ENCODE data around the gene NEUROG1. TPM values are rescaled to one million over a fixed set of nuclear protein-coding genes. Genes with fewer than 3 reads are reported as not detected.

The NEUROG1 gene
- total RNA-seq, 1 donor from 2014 or later = 0.04 TPM

DNA sequence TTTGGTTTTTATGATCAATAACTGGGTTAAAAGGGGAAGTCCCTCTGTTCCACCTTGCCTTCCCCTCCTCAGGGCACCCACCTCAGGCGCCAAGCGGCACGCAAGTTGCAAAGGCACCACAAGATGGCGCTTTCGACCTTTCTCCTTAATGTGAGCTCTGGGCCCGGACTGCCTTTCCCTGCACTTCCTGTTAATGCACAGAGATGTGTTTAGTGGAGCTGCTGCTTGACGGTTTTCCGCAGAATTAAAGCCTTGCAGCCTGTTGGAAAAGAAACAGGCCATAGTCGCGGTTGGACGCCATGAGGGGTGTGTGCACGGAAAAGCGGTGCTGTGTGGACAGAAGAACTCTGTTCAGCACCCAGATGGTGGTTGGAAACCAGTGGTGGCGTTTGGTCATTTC lies 25.1 kb upstream of the NEUROG1 start:
- Histone ChIP-seq H3K27me3 (ENCODE audit: control insufficient read depth, insufficient read depth, low read length) (peaks cover 23% of the 10 kb centered on the region), H3K36me3 (ENCODE audit: control insufficient read depth, insufficient read depth, low read length) (no peaks in the 10 kb centered on the region), H3K4me3 (ENCODE audit: low read depth, low read length) (no peak overlapping the region)
- TF ChIP-seq, protein P1, sequence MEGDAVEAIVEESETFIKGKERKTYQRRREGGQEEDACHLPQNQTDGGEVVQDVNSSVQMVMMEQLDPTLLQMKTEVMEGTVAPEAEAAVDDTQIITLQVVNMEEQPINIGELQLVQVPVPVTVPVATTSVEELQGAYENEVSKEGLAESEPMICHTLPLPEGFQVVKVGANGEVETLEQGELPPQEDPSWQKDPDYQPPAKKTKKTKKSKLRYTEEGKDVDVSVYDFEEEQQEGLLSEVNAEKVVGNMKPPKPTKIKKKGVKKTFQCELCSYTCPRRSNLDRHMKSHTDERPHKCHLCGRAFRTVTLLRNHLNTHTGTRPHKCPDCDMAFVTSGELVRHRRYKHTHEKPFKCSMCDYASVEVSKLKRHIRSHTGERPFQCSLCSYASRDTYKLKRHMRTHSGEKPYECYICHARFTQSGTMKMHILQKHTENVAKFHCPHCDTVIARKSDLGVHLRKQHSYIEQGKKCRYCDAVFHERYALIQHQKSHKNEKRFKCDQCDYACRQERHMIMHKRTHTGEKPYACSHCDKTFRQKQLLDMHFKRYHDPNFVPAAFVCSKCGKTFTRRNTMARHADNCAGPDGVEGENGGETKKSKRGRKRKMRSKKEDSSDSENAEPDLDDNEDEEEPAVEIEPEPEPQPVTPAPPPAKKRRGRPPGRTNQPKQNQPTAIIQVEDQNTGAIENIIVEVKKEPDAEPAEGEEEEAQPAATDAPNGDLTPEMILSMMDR (IDR thresholded peaks at IDR 0.05; ENCODE audit: insufficient read depth, low read length, poor library complexity, severe bottlenecking) = peak; percentile 87
- no peak for DNase-seq (ENCODE audit: low read depth)

DNA sequence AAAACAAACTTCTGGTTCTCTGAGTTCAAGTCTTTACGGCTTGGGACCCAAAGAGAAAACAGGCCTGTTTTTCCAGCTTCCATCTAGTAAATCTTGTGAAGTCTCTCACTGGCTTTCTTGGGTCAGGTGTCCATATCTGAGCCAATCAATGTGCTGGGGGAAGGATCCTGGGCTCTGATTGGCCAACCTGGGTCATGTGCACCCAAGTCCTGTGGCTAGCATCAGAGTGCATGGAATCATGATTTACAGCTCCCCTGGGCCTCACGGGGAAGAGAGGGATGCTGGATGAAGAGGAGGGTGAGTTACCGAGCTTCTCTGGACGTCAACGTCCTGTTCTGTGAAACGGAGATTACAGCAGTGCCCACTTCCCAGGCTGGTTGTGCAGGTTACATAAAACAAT lies 23.6 kb upstream of the NEUROG1 start:
- Histone ChIP-seq H3K36me3 (ENCODE audit: control insufficient read depth, insufficient read depth, low read length) (no peaks in the 10 kb centered on the region), H3K4me3 (ENCODE audit: low read depth, low read length) (no peak overlapping the region), H3K27me3 (ENCODE audit: control insufficient read depth, insufficient read depth, low read length) (peaks cover 24% of the 10 kb centered on the region)
- TF ChIP-seq, protein P1 (IDR thresholded peaks at IDR 0.05; ENCODE audit: insufficient read depth, low read length, poor library complexity, severe bottlenecking) = no peak
- DNase-seq (ENCODE audit: low read depth) = no peak

DNA sequence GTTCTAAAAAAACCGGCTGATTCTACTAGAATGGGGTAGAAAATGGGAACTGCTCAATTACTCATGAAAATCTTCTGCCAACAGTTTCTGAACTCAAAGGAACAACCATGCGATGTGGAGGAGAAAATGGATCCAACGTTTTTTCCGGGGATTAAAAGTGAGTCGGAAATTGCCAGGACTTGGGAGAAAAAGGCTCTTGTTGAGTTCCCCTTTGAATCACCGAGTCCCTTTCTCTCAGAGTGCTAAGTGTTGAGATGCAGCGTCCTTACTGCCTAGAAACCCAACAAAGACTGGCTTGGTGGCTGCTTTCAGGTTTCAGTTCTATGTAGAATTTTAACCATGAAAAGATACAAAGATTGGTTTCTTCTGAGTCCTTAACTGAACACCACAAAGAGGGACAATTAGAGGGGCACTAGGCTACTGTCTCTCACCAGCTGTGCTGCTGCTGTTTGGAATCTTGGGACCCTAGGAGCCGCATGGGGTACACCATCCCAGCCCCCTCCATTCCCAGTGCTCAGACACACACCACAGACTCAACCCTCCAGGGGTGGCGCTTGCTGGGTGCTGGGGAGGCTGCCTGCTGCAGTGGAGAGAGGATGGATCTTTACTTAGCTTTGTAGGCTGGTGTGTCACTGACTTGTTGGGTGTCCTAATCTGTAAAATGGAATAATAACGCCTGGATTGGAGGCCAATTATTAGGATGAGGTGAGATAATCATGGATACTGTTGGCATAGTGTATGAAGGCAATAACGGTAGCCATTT lies 21.5 kb upstream of the NEUROG1 start:
- TF ChIP-seq, protein P1 (IDR thresholded peaks at IDR 0.05; ENCODE audit: insufficient read depth, low read length, poor library complexity, severe bottlenecking) = no peak
- no peaks in the 10 kb centered on the region for H3K36me3 ChIP-seq (ENCODE audit: control insufficient read depth, insufficient read depth, low read length)
- H3K4me3 ChIP-seq (ENCODE audit: low read depth, low read length) = no peak overlapping the region
- H3K27me3 ChIP-seq (ENCODE audit: control insufficient read depth, insufficient read depth, low read length) = peaks cover 32% of the 10 kb centered on the region
- no peak for DNase-seq (ENCODE audit: low read depth)

DNA sequence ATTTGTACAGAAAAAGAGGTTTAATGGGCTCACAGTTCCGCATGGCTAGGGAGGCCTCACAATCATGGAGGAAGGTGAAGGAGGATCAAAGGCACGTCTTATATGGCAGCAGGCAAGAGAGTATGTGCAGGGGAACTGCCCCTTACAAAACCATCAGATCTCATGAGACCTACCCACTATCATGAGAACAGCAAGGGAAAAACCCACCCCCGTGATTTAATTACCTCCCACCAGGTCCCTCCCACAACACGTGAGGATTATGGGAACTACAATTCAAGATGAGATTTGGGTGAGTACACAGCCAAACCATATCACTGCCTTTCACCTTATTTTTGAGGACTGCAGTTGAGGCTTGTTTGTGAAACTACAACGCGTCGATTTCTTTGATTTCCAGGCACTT lies 20.9 kb upstream of the NEUROG1 start:
- peaks cover 32% of the 10 kb centered on the region for H3K27me3 ChIP-seq (ENCODE audit: control insufficient read depth, insufficient read depth, low read length)
- TF ChIP-seq, protein P1 (IDR thresholded peaks at IDR 0.05; ENCODE audit: insufficient read depth, low read length, poor library complexity, severe bottlenecking) = no peak
- DNase-seq (ENCODE audit: low read depth) = no peak
- H3K4me3 ChIP-seq (ENCODE audit: low read depth, low read length) = no peak overlapping the region
- no peaks in the 10 kb centered on the region for H3K36me3 ChIP-seq (ENCODE audit: control insufficient read depth, insufficient read depth, low read length)

DNA sequence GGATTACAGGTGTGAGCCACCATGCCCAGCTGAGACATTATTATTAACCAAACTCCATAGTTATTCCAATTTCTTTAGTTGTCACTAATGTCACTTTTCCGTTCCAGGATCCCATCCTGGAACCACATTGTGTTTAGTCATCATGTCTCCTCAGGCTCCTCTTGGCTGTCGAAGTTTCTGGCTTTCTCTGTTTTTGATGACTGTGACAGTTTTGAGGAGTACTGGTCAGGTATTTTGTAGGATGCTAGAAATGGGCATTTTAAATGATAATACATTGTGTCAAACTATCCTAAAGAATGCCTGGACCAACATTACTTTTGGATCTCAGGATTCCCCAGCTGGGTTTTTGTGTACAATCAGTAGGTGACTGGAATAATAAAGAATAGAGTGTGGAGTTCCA lies 19.8 kb upstream of the NEUROG1 start:
- H3K4me3 ChIP-seq (ENCODE audit: low read depth, low read length) = no peak overlapping the region
- TF ChIP-seq, protein P1 (IDR thresholded peaks at IDR 0.05; ENCODE audit: insufficient read depth, low read length, poor library complexity, severe bottlenecking) = no peak
- H3K27me3 ChIP-seq (ENCODE audit: control insufficient read depth, insufficient read depth, low read length) = peaks cover 37% of the 10 kb centered on the region
- no peaks in the 10 kb centered on the region for H3K36me3 ChIP-seq (ENCODE audit: control insufficient read depth, insufficient read depth, low read length)
- no peak for DNase-seq (ENCODE audit: low read depth)
